DMS114 treated with DMSO at 0.1 percent for 48 hours (cell line): Measurements from ENCODE around the gene DHRSX.

Experiments used
- DNase-seq: peaks from one replicate; lab custom pipeline; 2025; ENCODE audit not compliant: unreplicated experiment; lab: John Stamatoyannopoulos, UW

The DHRSX gene

DNA sequence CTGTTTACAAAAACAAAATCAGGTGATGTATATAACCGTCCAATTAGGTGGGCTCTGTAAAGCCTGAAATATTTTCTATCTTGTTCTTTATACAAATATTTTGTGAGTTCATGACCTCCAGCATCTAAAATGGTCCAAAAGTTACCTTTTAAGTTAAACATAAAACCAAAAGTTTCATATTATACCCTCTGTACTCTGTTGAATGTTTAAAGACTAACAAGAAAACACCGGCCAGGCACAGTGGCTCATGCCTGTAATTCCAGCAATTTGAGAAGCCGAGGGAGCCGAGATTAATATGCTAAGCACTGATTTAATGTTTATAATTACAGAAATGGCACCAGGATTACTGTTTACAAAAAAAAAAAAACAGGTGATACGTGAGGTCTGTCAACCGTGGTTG lies 328.4 kb downstream of the DHRSX start:
- DNase-seq = no peak
